Daoy (cell line): ENCODE results near the gene OBSL1. TPM values are rescaled to one million over a fixed set of nuclear protein-coding genes. Genes with fewer than 3 reads are reported as not detected.

Experiments
- DNase-seq: peaks from one replicate; pipeline ENCODE4 v3.0.0-alpha.2; 2015; ENCODE audit warnings: low read depth
- total RNA-seq: library from RNA; depleted of rRNA; stranded (reverse); fragments of >200 nt; shearing (Covaris generic); gene quantifications from 2 replicates; pipeline ENCODE4 v1.2.3, GENCODE V29; 2014

OBSL1 gene
- total RNA-seq, 1 experiment from 2014 or later, result 45.3 TPM

- DNase-seq, result no peak
Measured at GRCh38 chr2:219533930-219534661, 37.2 kb downstream of the OBSL1 start.

- DNase-seq, result no peak
Measured at GRCh38 chr2:219532378-219532649, 39.0 kb downstream of the OBSL1 start.

- DNase-seq, result no peak
Measured at GRCh38 chr2:219531639-219532377, 39.5 kb downstream of the OBSL1 start.

- DNase-seq, result peak; percentile 87
Measured at GRCh38 chr2:219530048-219530963, 41.0 kb downstream of the OBSL1 start.

- DNase-seq, result no peak
Measured at GRCh38 chr2:219527472-219527871, 43.9 kb downstream of the OBSL1 start.

- DNase-seq, result no peak
Measured at GRCh38 chr2:219527076-219527394, 44.3 kb downstream of the OBSL1 start.

GRCh38 chr2:219526320-219527075 is 44.8 kb downstream of the OBSL1 start:
- DNase-seq, result no peak

GRCh38 chr2:219525533-219526232 is 45.7 kb downstream of the OBSL1 start:
- no peak for DNase-seq

- DNase-seq, result no peak
Measured at GRCh38 chr2:219524817-219525216, 46.5 kb downstream of the OBSL1 start.

- DNase-seq, result no peak
Measured at GRCh38 chr2:219523031-219523671, 48.2 kb downstream of the OBSL1 start.

- peak; percentile 81 for DNase-seq
Measured at GRCh38 chr2:219522111-219523030, 49.0 kb downstream of the OBSL1 start.

GRCh38 chr2:219521066-219521880 is 50.1 kb downstream of the OBSL1 start:
- peak; percentile 59 for DNase-seq

- no peak for DNase-seq
Measured at GRCh38 chr2:219520079-219520478, 51.3 kb downstream of the OBSL1 start.

GRCh38 chr2:219519526-219519916 is 51.8 kb downstream of the OBSL1 start:
- no peak for DNase-seq

- DNase-seq, result no peak
Measured at GRCh38 chr2:219517954-219518778, 53.2 kb downstream of the OBSL1 start.

- DNase-seq, result no peak
Measured at GRCh38 chr2:219516888-219517287, 54.5 kb downstream of the OBSL1 start.

- DNase-seq, result no peak
Measured at GRCh38 chr2:219515874-219516629, 55.3 kb downstream of the OBSL1 start.
